C4-2B (cell line): ENCODE data around the gene OR6X1.
A peak's percentile ranks its signal among the peaks of the same experiment; 100 is the strongest.

Experiments
- ZFX ChIP-seq: fragments of 450-650 bp; IDR thresholded peaks from 2 replicates; pipeline ENCODE4 v1.6.1; 2017
- TF ChIP-seq, protein P1 (sequence below): fragments of 450-650 bp; conservative IDR thresholded peaks from 2 replicates; pipeline ENCODE4 v1.5.1; 2017; ENCODE audit warnings: mild to moderate bottlenecking

DNA sequence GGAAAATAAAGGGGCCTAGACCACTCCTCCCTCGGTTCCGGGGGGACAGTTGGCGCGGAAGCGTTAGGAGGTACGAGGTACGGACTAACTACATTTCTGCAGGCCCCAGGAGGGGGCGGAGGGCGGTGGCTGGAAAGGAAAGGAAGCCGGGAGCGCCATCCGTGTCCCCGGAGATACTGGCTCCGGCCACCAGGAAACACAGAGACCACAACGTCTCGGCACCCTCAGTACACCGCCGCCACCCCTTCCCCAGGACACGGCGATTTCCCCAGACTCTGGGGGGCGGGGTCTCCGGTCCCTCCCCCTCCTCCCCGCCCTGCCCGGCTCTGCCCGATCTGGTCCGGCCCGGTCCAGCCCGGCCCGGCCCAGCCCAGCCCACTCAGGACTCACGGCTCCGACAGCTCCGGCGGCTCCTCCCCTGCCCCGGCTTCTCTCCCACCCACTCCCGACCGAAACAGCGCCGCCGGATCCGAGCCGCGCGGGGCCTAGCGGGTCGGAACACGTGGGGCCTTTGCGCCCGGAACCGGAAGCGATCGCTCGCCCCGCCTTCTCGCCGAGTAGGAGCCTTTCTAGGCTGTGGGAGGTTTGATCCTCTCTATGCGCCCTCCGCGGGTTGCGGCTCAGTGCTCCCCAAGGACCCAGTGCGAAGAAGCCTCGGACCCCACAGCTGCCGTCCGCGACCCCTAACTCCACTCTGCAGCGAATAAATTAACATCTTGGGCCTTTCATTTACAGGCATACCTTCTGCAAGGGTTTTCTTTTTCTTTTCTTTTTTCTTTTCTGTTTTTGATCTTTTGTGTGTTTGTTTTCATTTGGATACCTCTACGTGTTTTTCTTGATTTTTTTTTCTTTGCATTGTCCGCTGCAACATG, 12.9 kb downstream of the OR6X1 start, which contains the start of gene ZNF202:
- TF ChIP-seq, protein P1, sequence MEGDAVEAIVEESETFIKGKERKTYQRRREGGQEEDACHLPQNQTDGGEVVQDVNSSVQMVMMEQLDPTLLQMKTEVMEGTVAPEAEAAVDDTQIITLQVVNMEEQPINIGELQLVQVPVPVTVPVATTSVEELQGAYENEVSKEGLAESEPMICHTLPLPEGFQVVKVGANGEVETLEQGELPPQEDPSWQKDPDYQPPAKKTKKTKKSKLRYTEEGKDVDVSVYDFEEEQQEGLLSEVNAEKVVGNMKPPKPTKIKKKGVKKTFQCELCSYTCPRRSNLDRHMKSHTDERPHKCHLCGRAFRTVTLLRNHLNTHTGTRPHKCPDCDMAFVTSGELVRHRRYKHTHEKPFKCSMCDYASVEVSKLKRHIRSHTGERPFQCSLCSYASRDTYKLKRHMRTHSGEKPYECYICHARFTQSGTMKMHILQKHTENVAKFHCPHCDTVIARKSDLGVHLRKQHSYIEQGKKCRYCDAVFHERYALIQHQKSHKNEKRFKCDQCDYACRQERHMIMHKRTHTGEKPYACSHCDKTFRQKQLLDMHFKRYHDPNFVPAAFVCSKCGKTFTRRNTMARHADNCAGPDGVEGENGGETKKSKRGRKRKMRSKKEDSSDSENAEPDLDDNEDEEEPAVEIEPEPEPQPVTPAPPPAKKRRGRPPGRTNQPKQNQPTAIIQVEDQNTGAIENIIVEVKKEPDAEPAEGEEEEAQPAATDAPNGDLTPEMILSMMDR = peak; percentile 24; the same call in 1 of the 2 replicates
- TF ChIP-seq ZFX = peak; percentile 47
